Measurements from ENCODE around the gene CTU1.

DNA sequence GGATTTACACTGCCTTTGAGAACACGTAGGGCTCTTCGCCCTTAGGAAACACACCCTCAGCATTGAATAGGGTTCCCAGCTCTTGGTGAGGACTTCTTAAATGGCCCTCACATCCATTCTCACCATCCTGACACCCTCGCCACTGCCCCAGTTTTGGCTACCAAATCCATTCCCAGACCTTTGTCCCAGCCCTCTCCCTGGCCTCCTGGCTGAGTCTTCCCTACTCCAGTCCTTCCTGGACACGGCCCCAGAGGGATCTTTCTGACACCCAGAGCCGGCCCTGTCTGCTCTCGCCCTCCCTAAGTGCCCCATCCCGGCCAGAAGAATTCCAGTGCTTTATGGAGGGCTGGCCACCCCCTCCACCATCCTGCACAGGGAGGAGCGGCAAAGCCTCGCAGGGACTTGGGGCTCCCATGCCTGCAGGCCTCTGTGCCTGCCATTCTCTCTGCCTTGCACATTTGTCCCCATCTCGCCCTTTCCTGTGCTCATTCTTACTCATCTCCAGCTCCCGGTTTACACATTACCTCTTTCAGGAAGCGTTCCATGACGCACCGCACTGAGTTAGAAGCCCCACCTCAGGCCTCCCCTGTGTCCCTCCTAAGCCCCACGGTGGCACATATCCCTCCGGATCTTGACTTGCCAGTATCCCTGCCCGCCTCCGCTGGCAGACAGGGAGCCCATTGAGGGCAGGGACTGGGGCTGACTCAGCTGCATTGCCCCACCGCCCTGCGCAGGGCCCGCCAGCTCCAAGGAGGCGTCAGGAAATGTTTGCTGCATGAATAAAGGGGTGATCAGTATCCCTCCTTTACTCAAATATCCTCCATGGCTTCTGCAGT, 14.5 kb downstream of the CTU1 start:
- TF ChIP-seq, protein P1, sequence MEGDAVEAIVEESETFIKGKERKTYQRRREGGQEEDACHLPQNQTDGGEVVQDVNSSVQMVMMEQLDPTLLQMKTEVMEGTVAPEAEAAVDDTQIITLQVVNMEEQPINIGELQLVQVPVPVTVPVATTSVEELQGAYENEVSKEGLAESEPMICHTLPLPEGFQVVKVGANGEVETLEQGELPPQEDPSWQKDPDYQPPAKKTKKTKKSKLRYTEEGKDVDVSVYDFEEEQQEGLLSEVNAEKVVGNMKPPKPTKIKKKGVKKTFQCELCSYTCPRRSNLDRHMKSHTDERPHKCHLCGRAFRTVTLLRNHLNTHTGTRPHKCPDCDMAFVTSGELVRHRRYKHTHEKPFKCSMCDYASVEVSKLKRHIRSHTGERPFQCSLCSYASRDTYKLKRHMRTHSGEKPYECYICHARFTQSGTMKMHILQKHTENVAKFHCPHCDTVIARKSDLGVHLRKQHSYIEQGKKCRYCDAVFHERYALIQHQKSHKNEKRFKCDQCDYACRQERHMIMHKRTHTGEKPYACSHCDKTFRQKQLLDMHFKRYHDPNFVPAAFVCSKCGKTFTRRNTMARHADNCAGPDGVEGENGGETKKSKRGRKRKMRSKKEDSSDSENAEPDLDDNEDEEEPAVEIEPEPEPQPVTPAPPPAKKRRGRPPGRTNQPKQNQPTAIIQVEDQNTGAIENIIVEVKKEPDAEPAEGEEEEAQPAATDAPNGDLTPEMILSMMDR (IDR thresholded peaks at IDR 0.05), result no peak
- TF ChIP-seq ZFX (IDR thresholded peaks at IDR 0.05; ENCODE audit: borderline replicate concordance), result no peak
